D341Med (cell line): ENCODE data around the gene AMN.

Source experiments
- DNase-seq: peaks from one replicate; pipeline ENCODE4 v3.0.0; 2012; ENCODE audit warnings: low spot score

The AMN gene

DNA sequence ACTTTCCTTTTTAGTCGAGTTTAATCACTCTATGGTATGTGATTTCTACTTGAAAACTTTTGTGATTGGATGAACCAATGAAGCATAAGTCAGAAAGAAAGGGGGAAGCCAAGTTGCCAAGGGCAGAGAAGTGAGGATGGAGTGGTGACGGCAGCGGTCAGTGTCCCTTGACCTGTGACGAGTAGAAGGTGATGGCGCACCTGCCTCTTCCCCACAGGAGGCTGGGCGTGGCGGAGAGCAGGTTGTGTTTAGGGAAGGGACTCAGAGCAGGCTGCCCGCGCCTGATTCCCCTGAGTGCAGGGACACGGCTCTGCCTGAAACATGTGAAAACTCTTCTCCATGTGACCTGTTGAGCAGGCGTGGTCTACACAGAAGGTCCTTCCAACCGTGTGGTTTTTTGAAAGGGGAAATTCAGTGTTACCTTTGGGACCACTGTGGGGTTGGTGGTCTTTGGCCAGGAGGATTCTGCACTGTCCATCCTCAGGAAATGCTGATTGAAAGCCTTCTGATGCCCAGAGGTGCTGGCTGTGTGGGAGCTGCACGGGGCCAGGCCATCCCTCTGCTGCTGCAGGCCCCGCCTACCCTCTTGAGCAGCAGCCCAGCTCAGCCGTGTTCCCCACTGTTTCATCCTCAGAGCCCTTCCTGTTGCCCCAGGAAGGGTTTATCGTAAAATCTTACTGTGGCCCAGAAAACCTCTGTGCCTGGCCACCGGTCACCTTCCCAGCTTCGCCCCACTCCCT lies 23.5 kb upstream of the AMN start:
- DNase-seq: no peak

DNA sequence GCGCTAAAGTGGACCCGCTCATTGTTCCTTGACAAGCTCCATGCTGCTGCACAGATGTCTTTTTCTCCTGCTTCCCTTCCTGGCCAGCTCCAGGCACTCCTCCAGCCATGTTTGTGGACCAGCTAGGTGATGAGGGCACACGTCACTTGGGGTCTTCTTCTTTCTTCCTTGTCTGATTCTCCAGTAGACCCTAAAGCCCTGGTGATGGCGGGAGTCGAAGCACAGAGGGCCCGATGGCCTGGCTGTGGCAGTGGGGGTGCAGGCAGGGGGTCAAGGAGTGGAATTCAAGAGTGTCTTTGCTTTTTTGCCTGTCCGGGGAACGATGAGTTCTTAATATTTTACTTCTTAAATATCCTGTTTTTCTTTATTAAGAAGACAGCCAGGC lies 23.0 kb upstream of the AMN start:
- no peak for DNase-seq

DNA sequence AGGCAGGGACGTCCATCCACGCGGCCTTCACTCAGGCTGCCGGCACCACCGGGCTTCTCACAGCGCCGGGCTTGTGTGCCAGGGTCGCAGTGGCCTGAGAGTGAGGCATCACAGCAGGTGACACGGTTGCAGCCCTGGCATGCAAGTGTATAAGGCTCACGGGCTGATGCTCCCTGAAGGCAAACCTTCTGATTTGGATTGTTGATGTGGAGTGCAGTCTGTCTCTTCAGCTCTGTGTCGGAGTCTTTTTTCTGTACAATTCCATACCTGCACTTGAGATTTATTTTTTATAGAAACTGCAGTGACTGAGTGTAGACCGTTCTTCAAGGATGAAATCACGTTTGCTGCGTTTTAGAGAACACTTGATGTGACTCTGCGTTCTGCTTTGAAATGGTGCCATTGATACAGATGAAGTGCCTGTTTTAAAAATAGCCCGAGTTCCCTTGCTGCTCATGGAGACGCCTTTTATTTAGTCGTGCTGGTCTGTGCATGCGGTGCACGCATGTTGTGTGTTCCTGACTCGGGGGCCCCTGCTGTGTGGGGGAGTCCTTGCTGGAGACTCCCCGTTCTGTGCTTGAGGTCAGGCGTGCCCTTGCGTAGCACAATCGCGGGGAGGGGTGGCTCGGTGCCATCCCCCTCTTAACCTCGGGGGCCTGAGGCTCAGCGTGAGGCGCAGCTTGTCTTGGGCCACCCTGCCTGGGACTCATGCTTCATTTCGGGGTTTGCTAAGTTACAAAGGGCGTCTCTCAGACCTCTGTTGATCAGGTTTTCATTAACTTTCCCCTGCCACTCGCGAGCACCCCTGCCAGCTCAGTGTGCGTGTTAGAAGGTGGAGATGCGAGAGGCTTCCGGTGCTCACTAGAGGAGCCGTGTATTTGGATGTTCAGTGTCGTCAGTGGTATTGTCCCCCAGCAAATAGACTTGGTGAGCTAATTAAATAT lies 21.6 kb upstream of the AMN start:
- no peak for DNase-seq

DNA sequence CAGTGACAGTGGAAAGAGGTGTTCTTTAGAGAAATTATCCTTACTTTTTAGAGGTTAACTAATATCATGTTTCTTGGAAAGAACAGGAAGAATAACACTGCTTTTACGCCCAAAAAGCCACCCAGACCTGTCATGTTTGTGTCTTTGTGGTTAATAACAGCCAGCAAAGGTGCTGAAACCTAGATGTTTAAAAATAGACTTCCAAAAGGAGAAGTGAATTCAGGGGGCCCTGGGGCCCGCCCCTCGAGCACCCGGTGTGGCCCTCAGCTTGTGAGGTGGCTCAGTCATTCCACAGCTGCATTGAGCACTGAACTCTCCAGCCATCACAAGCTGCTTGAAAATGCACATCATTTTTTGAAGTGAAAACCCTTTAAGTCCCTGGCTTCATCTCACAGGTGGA lies 20.8 kb upstream of the AMN start:
- no peak for DNase-seq

DNA sequence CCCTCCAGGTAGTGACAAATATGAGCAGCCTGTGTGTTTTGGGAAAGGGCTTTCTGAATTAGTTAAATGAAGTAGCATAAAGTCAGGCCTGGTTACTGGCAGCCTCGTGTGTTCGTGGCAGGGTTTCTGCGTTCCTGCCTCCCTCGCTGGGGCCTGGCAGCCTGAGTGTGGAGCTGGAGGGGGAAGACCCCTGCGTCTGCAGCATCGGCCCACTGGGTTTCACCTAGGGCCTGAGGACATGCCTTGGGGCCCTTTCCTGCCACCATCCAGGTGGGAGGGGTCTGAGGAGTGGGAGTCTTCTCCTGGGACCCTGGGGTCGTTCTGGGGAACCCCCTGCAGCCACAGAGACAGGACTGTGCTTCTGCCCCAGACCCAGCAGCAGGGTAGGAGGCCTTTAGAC lies 20.4 kb upstream of the AMN start:
- no peak for DNase-seq

DNA sequence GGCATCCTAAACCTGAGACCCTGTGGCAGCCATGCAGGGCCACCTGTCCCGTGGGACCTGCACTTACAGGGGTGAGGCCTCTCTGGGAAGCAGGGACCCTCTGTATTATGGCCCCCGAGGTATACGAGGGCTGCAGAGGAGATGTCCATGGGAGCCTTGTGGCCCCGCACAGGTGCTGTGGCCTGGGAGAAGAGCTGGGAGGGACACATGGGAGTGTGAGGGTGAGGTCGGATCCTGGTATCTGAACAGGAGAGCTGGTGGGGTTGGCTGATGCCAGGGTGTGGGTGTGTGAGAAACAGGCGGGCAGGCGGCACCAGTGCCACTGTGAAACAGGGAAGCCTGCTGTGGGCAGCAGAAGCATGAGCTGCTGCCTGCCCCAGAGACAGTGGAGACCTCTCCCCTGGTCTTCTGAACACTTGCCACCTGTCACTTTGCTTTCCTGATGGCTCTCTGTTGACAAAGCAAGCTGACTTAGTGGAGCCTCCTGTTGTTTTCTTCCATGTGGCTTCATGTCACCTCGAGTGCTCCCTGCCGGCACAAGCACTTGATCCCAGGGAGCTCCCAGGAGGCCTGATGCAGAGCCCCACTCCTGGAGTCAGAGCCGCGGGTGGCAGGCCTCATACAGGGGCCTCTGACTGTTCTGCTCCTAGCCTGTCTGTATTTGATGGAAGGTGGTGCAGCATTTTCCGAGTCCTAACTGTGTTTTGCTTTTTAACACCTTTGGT lies 19.8 kb upstream of the AMN start:
- peak; percentile 76 for DNase-seq

DNA sequence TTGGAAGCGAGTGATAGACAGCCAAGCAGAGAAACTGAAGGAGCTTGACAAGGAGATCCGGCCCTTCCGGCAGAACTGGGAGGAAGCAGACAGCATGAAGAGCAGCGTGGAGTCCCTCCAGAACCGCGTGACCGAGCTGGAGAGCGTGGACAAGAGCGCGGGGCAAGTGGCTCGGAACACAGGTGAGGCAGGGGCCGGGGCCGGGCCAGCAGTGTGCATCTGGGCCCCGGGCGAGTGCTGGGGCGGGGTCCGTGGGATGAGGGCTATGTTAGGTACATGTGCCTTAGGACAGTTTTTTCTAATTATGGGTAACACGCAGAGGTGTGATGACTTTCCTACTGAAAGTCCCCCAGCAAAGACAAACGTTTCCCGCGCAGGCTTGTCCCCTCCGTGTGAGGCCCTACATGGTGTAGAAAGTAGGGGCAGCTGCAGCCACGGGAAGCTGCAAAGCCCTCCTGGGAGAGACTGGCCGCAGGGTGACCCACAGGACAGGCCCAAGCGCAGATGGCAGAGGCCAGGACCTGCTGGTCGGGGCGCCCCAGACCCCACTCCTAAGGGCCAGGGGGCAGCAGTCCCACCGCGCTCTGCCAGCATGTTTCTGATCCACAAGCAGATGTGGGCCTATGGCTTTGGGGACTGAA lies 19.1 kb upstream of the AMN start:
- no peak for DNase-seq

DNA sequence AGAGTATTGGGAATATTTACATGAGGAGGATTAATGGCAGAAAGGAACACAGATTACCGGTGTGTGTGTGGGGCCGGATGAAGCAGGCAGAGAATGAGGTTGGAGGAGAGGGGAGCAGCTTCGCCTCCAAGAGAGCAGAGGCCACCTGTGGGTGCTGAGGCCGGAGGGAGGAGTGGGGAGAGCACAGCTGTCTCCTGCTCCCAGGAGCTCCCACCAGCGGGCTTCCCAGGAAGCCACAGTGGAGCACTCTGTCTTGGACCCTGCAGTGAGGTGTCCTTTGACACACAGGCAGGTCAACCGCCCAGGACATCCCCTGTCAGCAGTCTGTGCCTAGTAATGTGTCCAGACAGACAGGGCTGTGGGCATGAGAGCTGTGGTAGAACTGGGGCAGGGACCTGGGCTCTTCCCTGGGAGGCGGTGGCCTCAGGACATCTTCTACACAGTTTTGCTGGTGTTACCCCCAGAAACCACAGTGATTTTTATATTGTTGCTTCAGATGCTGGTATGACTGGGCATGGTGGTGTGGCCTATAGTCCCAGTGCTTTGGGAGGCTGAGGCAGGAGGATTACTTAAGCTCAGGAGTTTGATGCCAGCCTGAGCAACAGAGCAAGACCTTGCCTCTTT lies 18.5 kb upstream of the AMN start:
- no peak for DNase-seq

DNA sequence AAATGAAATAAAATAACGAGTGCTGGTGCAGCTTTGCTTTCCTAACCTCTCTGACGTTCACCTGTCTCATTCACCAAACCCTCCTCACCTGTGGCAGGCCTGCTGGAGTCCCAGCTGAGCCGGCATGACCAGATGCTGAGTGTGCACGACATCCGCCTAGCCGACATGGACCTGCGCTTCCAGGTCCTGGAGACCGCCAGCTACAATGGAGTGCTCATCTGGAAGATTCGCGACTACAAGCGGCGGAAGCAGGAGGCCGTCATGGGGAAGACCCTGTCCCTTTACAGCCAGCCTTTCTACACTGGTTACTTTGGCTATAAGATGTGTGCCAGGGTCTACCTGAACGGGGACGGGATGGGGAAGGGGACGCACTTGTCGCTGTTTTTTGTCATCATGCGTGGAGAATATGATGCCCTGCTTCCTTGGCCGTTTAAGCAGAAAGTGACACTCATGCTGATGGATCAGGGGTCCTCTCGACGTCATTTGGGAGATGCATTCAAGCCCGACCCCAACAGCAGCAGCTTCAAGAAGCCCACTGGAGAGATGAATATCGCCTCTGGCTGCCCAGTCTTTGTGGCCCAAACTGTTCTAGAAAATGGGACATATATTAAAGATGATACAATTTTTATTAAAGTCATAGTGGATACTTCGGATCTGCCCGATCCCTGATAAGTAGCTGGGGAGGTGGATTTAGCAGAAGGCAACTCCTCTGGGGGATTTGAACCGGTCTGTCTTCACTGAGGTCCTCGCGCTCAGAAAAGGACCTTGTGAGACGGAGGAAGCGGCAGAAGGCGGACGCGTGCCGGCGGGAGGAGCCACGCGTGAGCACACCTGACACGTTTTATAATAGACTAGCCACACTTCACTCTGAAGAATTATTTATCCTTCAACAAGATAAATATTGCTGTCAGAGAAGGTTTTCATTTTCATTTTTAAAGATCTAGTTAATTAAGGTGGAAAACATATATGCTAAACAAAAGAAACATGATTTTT lies 17.1 kb upstream of the AMN start:
- DNase-seq: no peak

DNA sequence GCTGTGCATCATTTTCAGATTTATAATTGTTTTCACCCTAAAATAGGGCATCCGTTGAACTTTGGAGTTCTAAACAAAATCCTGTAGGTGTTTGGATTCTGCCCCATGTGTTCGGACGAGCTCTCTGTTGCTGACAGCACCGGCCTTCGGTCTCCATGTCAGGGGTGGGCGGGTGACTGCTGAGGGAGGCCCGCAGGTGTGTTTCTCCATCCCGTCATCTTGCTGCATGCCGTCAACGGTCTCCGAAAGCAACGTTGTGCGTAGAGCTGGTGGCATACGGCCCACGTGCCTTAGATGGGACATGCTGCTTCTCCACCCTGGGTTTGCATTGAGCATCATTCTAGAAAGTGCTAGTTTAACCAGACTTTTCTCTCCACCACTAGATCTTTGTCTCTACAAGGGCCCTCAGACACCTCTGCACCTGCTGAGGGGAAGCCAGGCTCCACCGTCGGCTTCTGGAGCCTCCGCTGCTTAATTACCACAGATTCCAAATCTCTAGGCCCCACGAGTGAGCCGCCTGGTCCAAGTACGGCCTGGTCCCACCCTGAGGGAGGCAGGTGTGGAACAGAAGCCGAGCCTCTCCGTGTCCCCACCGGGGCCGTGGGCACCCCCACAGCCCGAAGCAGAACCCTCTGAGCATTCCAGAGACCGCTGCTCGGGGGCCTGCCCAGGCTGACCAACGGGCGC lies 15.7 kb upstream of the AMN start:
- no peak for DNase-seq

DNA sequence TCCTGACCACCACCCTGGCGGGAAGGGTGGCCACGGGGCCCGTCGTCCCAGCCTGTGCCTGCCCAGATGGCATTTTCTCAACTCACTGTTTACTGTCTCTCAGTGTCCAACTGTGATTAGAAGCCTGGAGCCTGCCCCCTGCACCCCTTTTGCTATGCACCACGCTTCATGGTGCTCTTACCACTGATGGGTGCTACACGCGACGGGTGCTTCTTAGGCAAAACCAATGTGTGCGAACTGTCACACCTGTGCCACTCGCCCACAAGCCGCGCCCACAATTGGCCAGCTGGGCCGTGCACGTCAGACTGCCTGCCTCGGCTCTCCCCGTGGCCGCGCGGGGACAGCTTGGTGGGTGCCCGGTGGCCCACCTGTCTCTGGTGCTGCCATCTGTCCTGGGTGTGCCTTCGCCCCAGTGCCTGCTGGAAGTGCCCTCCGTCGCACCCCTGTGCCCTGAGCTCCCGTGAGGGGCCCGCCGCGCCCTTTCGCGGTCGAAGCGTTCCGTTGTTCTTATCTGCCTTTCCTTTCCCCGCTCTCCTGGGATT lies 15.1 kb upstream of the AMN start:
- no peak for DNase-seq

DNA sequence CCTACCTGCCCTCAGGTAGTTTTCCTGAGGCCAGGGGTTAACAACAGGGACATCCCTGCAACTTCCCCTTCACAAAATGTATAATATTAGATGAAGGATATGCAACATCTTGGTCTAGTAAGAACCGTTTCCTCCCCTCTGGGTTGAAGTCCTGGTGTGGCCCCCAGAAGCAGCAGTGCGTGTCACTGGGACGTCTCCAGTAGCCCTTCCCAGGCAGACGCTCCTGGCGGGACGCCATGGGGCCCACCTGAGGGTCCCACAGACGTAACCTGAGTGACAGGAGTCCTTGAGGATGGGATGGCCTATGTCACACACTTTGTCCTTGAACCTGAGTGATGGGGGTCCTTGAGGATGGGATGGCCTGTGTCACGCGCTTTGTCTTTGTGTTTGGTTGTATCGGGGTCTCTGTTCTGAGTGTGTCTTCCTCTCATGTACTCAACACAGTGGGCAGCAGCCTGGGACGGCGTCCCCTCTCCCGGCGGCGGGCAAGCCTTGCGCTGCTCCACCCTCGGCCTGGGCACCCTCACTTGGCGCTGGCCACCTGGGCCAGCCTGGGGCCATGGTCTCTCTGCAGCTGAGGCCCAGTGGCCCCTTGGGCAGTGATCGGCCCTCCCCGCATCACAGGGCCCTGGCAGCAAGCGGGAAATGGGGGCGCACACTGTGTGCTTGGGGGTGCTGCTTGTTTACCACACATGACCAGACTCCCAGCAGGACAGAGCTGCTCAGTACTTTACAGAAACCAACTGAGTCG lies 14.3 kb upstream of the AMN start:
- DNase-seq: no peak

DNA sequence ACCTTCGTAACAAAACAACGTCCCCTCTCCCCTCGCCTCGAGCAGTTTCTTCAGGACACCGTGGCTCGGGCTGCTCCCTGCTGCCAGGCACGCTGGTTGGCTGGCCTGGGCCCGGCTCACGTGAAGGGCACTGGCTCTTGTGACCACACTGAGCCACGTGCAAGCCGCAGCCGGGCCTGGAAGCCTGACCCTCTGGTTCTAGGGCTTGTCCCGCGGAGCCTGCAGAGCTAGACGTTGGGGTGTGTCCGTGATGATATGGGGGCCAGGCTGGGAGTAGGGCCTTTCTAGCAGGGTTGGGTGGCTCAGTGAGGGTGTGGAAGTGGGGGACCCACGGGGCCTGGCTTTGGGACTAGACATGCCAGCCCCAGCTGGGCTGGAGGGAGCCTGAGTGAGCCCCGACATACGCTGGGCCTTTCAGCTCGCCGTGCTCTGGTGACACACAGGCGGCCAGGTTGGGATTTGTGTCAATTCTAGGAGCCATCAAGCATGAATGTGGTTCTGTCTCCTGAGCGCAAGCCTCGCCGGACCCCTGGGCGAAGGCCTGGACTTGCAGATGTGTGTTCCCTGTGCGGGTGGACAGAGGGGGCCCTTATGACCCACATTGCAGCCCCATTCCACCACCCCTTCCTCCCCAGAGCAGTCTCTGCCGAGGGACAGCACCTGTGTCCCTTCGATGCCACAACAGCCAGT lies 13.6 kb upstream of the AMN start:
- DNase-seq: no peak

DNA sequence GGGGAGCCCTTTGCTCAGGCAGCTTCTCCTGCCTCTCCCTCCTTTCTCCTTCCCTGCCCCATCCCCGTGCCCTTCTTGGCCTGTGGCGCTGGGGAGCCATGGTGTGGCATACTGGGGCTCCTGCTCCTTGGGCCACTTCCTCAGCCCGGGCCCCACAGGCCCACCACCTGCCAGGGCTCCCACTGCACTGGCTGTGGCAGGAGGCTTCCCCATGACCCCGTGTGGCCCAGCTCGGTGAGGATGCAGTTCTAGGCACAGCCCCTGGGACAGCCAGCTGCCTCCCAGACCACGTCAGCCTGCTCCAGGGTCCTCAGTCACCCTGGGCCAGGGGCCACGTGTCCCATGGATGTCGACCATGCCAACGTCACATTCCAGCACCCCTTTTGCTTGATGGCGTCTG lies 13.0 kb upstream of the AMN start:
- no peak for DNase-seq

DNA sequence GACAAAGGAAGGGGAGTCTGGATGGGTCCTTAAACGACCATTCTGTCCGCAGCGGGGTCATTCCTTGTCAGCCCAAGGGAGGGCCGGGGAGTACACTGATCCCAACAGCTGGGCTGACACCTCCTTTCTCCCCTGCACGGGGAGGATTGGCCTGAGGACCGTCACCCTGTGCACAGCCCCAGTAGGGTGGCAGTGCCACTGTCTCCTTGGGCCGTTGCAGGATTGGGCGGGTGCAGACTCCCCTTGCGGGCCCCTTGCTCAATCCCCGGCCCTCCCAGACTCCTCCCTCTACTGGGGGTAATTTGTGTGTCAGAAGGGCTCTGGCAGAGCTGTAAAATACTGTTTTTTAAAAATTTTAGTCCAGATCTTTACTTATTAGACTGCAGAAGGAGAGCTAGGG lies 12.6 kb upstream of the AMN start:
- no peak for DNase-seq

DNA sequence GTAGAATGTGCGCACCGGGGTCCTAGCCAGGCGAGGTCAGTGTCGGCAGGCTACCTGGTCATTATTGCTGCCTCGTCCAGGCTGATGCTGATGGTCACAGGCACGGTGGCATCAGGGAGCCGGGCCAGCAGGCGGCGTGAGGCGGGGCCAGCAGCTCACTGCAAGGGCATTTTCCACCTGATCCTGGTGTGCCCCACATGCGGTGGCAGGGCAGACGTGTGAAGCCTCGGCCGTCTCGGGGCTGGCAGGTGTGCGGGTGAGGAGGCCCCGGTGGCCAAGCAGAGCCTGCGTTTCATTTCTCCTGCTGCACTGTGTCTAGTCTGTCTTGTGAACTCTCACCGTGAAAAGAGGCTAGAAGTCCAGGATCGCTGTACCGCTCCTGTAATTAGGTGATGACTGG lies 12.0 kb upstream of the AMN start:
- DNase-seq: no peak

DNA sequence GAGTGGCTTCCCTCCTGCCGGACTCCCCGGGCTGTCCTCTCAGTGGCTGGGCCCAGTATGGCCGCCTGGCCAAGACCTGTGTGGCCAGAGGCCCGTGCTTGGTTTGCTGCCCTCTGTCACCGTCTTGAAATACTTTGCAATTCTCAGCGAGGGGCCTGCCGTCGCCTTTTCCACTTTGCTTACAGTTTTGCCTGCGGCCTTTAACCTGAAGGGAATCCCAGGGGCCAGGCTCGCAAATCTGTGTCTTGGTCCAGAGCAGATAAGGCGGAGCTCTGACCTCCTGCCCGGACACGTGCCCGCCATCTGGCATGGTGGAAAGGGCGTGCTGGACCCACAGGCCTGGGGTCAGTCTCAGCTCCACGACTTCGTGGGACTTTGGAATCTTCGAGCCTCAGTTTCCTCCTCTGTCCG lies 10.9 kb upstream of the AMN start:
- DNase-seq: no peak

DNA sequence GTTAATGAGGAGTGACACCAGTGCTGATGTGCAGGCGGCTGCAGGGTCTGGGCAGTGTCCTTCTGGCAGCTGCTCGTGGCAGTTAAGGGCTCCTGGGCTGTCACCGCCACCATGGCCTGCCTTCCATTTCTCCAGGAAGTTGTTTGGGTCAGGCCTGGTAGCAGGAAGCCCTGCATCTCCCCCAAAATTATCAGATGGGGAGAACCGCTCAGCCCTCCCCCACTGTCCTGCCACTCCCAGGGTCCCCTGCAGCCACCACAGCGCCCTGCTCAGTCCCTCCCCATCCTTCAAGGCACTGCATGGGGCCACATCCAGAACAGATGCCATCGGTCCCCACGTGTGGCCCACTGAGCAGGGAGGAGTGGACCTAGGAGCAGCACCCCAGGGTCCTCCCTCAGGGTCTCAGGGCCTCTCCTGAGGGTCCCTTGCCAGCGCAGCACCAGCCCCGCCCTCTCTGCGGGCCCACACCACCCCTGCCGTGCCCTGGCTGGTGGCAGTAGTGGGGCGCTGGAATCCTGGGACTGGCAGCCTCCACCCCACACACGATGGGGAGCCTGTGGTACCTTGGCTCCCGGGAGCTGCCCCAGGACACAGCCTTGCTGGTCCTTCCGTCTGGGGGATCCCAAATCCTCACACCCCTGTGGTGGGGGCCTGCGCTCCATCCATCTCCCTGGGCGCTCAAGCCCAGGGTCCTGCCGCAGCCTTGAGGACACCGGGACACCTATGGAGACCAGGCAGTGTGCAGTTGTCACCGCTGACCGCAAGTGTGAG lies 10.3 kb upstream of the AMN start:
- DNase-seq: no peak
